IPS DF 6.9 (cell line): ENCODE measurements around the gene ASIC2.

ENCODE experiments used
- DNase-seq: peaks from one replicate; pipeline ENCODE4 v3.0.0-alpha.2; 2013; ENCODE audit warnings: low read depth, low spot score
- H3K27ac ChIP-seq: one replicate; pipeline ENCODE4 v1.5.1; 2013; ENCODE audit warnings: low read length, control low read depth
- H3K27me3 ChIP-seq: 2 replicates; pipeline ENCODE4 v1.6.1; 2013; ENCODE audit warnings: mild to moderate bottlenecking, low read length; ENCODE audit not compliant: control insufficient read depth, insufficient read depth
- H3K36me3 ChIP-seq: 2 replicates; pipeline ENCODE4 v1.6.1; 2013; ENCODE audit warnings: low read length; ENCODE audit not compliant: control insufficient read depth, insufficient read depth
- H3K4me1 ChIP-seq: 2 replicates; pipeline ENCODE4 v1.6.1; 2013; ENCODE audit warnings: low read length; ENCODE audit not compliant: control insufficient read depth, insufficient read depth
- H3K4me3 ChIP-seq: 2 replicates; pipeline ENCODE4 v1.5.1; 2013; ENCODE audit warnings: mild to moderate bottlenecking, low read length
- H3K9me3 ChIP-seq: 2 replicates; pipeline ENCODE4 v1.6.1; 2013; ENCODE audit warnings: low read length, inconsistent platforms; ENCODE audit not compliant: control insufficient read depth, insufficient read depth
- WGBS: extraction: QIAGEN DNeasy Blood & Tissue Kit; methylation state at CpG from one replicate; pipeline ENCODE4 v1.1.7; 2013; ENCODE audit warnings: mixed read lengths, missing lambda C conversion rate; ENCODE audit not compliant: insufficient read length, insufficient coverage; 5-methylcytosine and 5-hydroxymethylcytosine counted together

The ASIC2 gene

GRCh38 chr17:33079201-33079600 is 213.9 kb downstream of the ASIC2 start:
- WGBS = no CpG with 5 or more reads among the region's 3 CpGs
- no peaks in the 10 kb centered on the region for H3K27me3 ChIP-seq
- no peaks in the 10 kb centered on the region for H3K9me3 ChIP-seq
- DNase-seq = no peak
- no peak overlapping the region for H3K27ac ChIP-seq
- H3K36me3 ChIP-seq = no peaks in the 10 kb centered on the region
- H3K4me3 ChIP-seq = no peak overlapping the region
- no peaks in the 10 kb centered on the region for H3K4me1 ChIP-seq

- H3K4me1 ChIP-seq = no peaks in the 10 kb centered on the region
- H3K27ac ChIP-seq = no peak overlapping the region
- H3K4me3 ChIP-seq = no peak overlapping the region
- H3K36me3 ChIP-seq = no peaks in the 10 kb centered on the region
- no CpG with 5 or more reads among the region's 1 CpG for WGBS
- no peaks in the 10 kb centered on the region for H3K27me3 ChIP-seq
- DNase-seq = no peak
- no peaks in the 10 kb centered on the region for H3K9me3 ChIP-seq
Observed at GRCh38 chr17:33076979-33077378, 216.1 kb downstream of the ASIC2 start.

- H3K9me3 ChIP-seq = no peaks in the 10 kb centered on the region
- no peaks in the 10 kb centered on the region for H3K4me1 ChIP-seq
- H3K36me3 ChIP-seq = no peaks in the 10 kb centered on the region
- DNase-seq = no peak
- H3K4me3 ChIP-seq = no peak overlapping the region
- no peaks in the 10 kb centered on the region for H3K27me3 ChIP-seq
- WGBS = no CpG with 5 or more reads among the region's 7 CpGs
- H3K27ac ChIP-seq = no peak overlapping the region
Observed at GRCh38 chr17:33073416-33073815, 219.7 kb downstream of the ASIC2 start.

GRCh38 chr17:33072421-33073161 is 220.5 kb downstream of the ASIC2 start:
- Histone ChIP-seq H3K4me1 (no peaks in the 10 kb centered on the region), H3K9me3 (no peaks in the 10 kb centered on the region), H3K4me3 (no peak overlapping the region), H3K36me3 (no peaks in the 10 kb centered on the region), H3K27ac (no peak overlapping the region), H3K27me3 (no peaks in the 10 kb centered on the region)
- WGBS = no CpG with 5 or more reads among the region's 12 CpGs
- no peak for DNase-seq

GRCh38 chr17:33071656-33072055 is 221.4 kb downstream of the ASIC2 start:
- Histone ChIP-seq H3K36me3 (no peaks in the 10 kb centered on the region), H3K27ac (no peak overlapping the region), H3K4me3 (no peak overlapping the region), H3K27me3 (no peaks in the 10 kb centered on the region), H3K9me3 (no peaks in the 10 kb centered on the region), H3K4me1 (no peaks in the 10 kb centered on the region)
- DNase-seq = no peak

GRCh38 chr17:33057564-33057963 is 235.5 kb downstream of the ASIC2 start:
- Histone ChIP-seq H3K36me3 (no peaks in the 10 kb centered on the region), H3K4me1 (no peaks in the 10 kb centered on the region), H3K27me3 (no peaks in the 10 kb centered on the region), H3K9me3 (no peaks in the 10 kb centered on the region), H3K4me3 (no peak overlapping the region), H3K27ac (no peak overlapping the region)
- DNase-seq = no peak
- WGBS = no CpG with 5 or more reads among the region's 2 CpGs

- Histone ChIP-seq H3K27me3 (no peaks in the 10 kb centered on the region), H3K36me3 (no peaks in the 10 kb centered on the region), H3K4me1 (no peaks in the 10 kb centered on the region), H3K9me3 (no peaks in the 10 kb centered on the region), H3K27ac (no peak overlapping the region), H3K4me3 (no peak overlapping the region)
- no CpG with 5 or more reads among the region's 4 CpGs for WGBS
- no peak for DNase-seq
Observed at GRCh38 chr17:33056399-33057146, 236.5 kb downstream of the ASIC2 start.

- Histone ChIP-seq H3K4me1 (no peaks in the 10 kb centered on the region), H3K4me3 (no peak overlapping the region), H3K27ac (no peak overlapping the region), H3K9me3 (no peaks in the 10 kb centered on the region), H3K27me3 (no peaks in the 10 kb centered on the region), H3K36me3 (no peaks in the 10 kb centered on the region)
- DNase-seq = no peak
- WGBS = no CpG with 5 or more reads among the region's 9 CpGs
Observed at GRCh38 chr17:33055746-33056145, 237.3 kb downstream of the ASIC2 start.

GRCh38 chr17:33055171-33055611 is 237.9 kb downstream of the ASIC2 start:
- Histone ChIP-seq H3K27ac (no peak overlapping the region), H3K4me3 (no peak overlapping the region), H3K4me1 (no peaks in the 10 kb centered on the region), H3K36me3 (no peaks in the 10 kb centered on the region), H3K9me3 (no peaks in the 10 kb centered on the region), H3K27me3 (no peaks in the 10 kb centered on the region)
- no CpG with 5 or more reads among the region's 9 CpGs for WGBS
- DNase-seq = no peak

GRCh38 chr17:33054412-33054811 is 238.7 kb downstream of the ASIC2 start:
- H3K27ac ChIP-seq = no peak overlapping the region
- H3K36me3 ChIP-seq = no peaks in the 10 kb centered on the region
- WGBS = no CpG with 5 or more reads among the region's 5 CpGs
- no peak for DNase-seq
- no peaks in the 10 kb centered on the region for H3K27me3 ChIP-seq
- no peak overlapping the region for H3K4me3 ChIP-seq
- H3K4me1 ChIP-seq = no peaks in the 10 kb centered on the region
- no peaks in the 10 kb centered on the region for H3K9me3 ChIP-seq

GRCh38 chr17:33053676-33054075 is 239.4 kb downstream of the ASIC2 start:
- WGBS = no CpG with 5 or more reads among the region's 2 CpGs
- no peak overlapping the region for H3K27ac ChIP-seq
- H3K27me3 ChIP-seq = no peaks in the 10 kb centered on the region
- no peak for DNase-seq
- H3K36me3 ChIP-seq = no peaks in the 10 kb centered on the region
- H3K4me3 ChIP-seq = no peak overlapping the region
- no peaks in the 10 kb centered on the region for H3K4me1 ChIP-seq
- H3K9me3 ChIP-seq = no peaks in the 10 kb centered on the region
